HK-2 (cell line): ENCODE results near the gene CD207.
"Not testable (repeated sequence)": the region's sequence is repeated elsewhere in the genome, so short reads cannot be mapped to it uniquely, and the experiment has no call there.

Experiments used
- DNase-seq: peaks from one replicate; pipeline ENCODE4 v3.0.0-alpha.2; 2018; ENCODE audit not compliant: unreplicated experiment

CD207 gene

GRCh38 chr2:70828914-70829824, 6.4 kb downstream of the CD207 start:
- DNase-seq, result no peak

GRCh38 chr2:70828115-70828514, 7.5 kb downstream of the CD207 start:
- DNase-seq, result no peak

GRCh38 chr2:70827388-70827787, 8.2 kb downstream of the CD207 start:
- DNase-seq, result no peak

- DNase-seq, result no peak
These were observed 8.8 kb downstream of the CD207 start for GRCh38 chr2:70826696-70827350.

GRCh38 chr2:70823249-70823648, 12.4 kb downstream of the CD207 start:
- no peak for DNase-seq

GRCh38 chr2:70822843-70823242, 12.8 kb downstream of the CD207 start:
- DNase-seq, result no peak

GRCh38 chr2:70820499-70820898, 15.1 kb downstream of the CD207 start, which contains the start of gene CLEC4F:
TSS of gene CLEC4F (minus strand) at chr2:70820599. CDS start at chr2:70820523, 76 bp downstream.
- no peak for DNase-seq

GRCh38 chr2:70817284-70817954, 18.2 kb downstream of the CD207 start:
- no peak for DNase-seq

- DNase-seq, result no peak
These were observed 18.9 kb downstream of the CD207 start for GRCh38 chr2:70816726-70817125.

- no peak for DNase-seq
These were observed 26.3 kb downstream of the CD207 start for GRCh38 chr2:70808983-70809958.

GRCh38 chr2:70807828-70808118, 27.8 kb downstream of the CD207 start:
- DNase-seq, result no peak

GRCh38 chr2:70807102-70807827, 28.4 kb downstream of the CD207 start:
- no peak for DNase-seq

- DNase-seq, result no peak
These were observed 29.0 kb downstream of the CD207 start for GRCh38 chr2:70806620-70807019.

GRCh38 chr2:70806013-70806412, 29.6 kb downstream of the CD207 start:
- no peak for DNase-seq

- DNase-seq, result no peak
These were observed 33.9 kb downstream of the CD207 start for GRCh38 chr2:70801607-70802263.

- DNase-seq, result no peak
These were observed 35.9 kb downstream of the CD207 start for GRCh38 chr2:70799706-70800105.

- not testable (repeated sequence) for DNase-seq
These were observed 37.6 kb downstream of the CD207 start for GRCh38 chr2:70797996-70798395.

- no peak for DNase-seq
These were observed 38.1 kb downstream of the CD207 start for GRCh38 chr2:70797506-70797905.

- no peak for DNase-seq
These were observed 39.4 kb downstream of the CD207 start for GRCh38 chr2:70796262-70796661.
